H1 (cell line): ENCODE data around the gene NOS1AP. TPM values are rescaled to one million over a fixed set of nuclear protein-coding genes. Genes with fewer than 3 reads are reported as not detected.

Experiments used
- CTCF ChIA-PET: fragments of 300-600 bp; sonication (Branson Sonifier 250); formaldehyde crosslinking; loops from one replicate; lab custom pipeline; 2021; ENCODE audit not compliant: partially characterized antibody; lab: Charles Lee
- POLR2A ChIA-PET: fragments of 300-600 bp; sonication (Branson Sonifier 250); formaldehyde crosslinking; loops from one replicate; lab custom pipeline; 2021; ENCODE audit warnings: inconsistent platforms; ENCODE audit not compliant: partially characterized antibody; lab: Charles Lee
- DNase-seq, 2 experiments: peaks; one replicate each; pipeline versions ENCODE4 v3.0.0 to v3.0.0-alpha.2; 2010 to 2022; ENCODE audit warnings: low spot score in 2 of 2, low read depth in 1 of 2, mixed read lengths in 1 of 2
- FAIRE-seq: peaks from 2 replicates; lab custom pipeline; 2011; peaks lifted over from hg19 to GRCh38; lab: Jason Lieb, UNC
- H2AFZ ChIP-seq: 2 replicates; pipeline ENCODE4 v1.8.1; 2012; ENCODE audit warnings: low read length, inconsistent platforms
- H2AK5ac ChIP-seq: 2 replicates; pipeline ENCODE4 v1.6.1; 2013; ENCODE audit warnings: low read depth, low read length
- H2BK120ac ChIP-seq: replicated peaks from 2 replicates; pipeline ENCODE3; 2013; ENCODE audit warnings: low read depth, low read length, inconsistent platforms
- H2BK12ac ChIP-seq: 2 replicates; pipeline ENCODE4 v1.6.1; 2013; ENCODE audit warnings: low read depth, low read length
- H2BK15ac ChIP-seq: 2 replicates; pipeline ENCODE4 v1.6.1; 2013; ENCODE audit warnings: low read length
- H2BK20ac ChIP-seq: 2 replicates; pipeline ENCODE4 v1.6.1; 2013; ENCODE audit warnings: low read length
- H2BK5ac ChIP-seq: 2 replicates; pipeline ENCODE4 v1.6.1; 2013; ENCODE audit warnings: low read depth, low read length
- H3K14ac ChIP-seq: 2 replicates; pipeline ENCODE4 v1.6.1; 2013; ENCODE audit warnings: inconsistent platforms; ENCODE audit not compliant: insufficient read length
- H3K18ac ChIP-seq: 2 replicates; pipeline ENCODE4 v1.6.1; 2013; ENCODE audit warnings: low read length; ENCODE audit errors: extremely low read depth
- H3K23ac ChIP-seq: 2 replicates; pipeline ENCODE4 v1.6.1; 2013; ENCODE audit warnings: inconsistent platforms; ENCODE audit not compliant: insufficient read length
- H3K23me2 ChIP-seq: 2 replicates; pipeline ENCODE4 v1.6.1; 2013; ENCODE audit warnings: low read depth, low read length
- H3K27ac ChIP-seq: 2 replicates; pipeline ENCODE4 v1.6.1; 2011; ENCODE audit warnings: low read depth, low read length, inconsistent platforms
- H3K27me3 ChIP-seq, 4 experiments: replicated peaks in 1 of 4; 1 replicate in 1 of 4; 2 replicates in 3 of 4; pipeline versions ENCODE4 v1.6.1 to v1.8.1; 2011 to 2013; ENCODE audit warnings: low read length in 3 of 4, mild to moderate bottlenecking in 3 of 4, inconsistent platforms in 2 of 4, mixed read lengths in 2 of 4, moderate library complexity in 1 of 4; ENCODE audit not compliant: control insufficient read depth in 3 of 4, insufficient read depth in 3 of 4; ENCODE audit errors: extremely low read depth in 1 of 4
- H3K36me3 ChIP-seq, 4 experiments: 2 replicates each; pipeline versions ENCODE4 v1.6.1 to v1.8.1; 2011 to 2013; ENCODE audit warnings: mild to moderate bottlenecking in 4 of 4, low read length in 3 of 4, moderate library complexity in 2 of 4, control low read depth in 1 of 4, inconsistent platforms in 1 of 4; ENCODE audit not compliant: insufficient read depth in 4 of 4, control insufficient read depth in 2 of 4
- H3K4ac ChIP-seq: replicated peaks from 2 replicates; pipeline ENCODE3; 2013; ENCODE audit warnings: low read length, low read depth, mixed read lengths, inconsistent platforms; ENCODE audit not compliant: insufficient read length
- H3K4me1 ChIP-seq, 4 experiments: replicated peaks in 1 of 4; 1 replicate in 1 of 4; 2 replicates in 3 of 4; pipeline versions ENCODE4 v1.6.1 to v1.8.1; 2011 to 2013; ENCODE audit warnings: low read length in 3 of 4, inconsistent platforms in 2 of 4, mixed read lengths in 1 of 4; ENCODE audit not compliant: insufficient read depth in 4 of 4, control insufficient read depth in 3 of 4
- H3K4me2 ChIP-seq, 2 experiments: 2 replicates each; pipeline versions ENCODE4 v1.6.1 to v1.8.1; 2011 to 2013; ENCODE audit warnings: low read depth in 2 of 2, low read length in 2 of 2, control low read depth in 1 of 2, inconsistent platforms in 1 of 2, mild to moderate bottlenecking in 1 of 2; ENCODE audit not compliant: insufficient read depth in 1 of 2
- H3K4me3 ChIP-seq, 4 experiments: fragments of 200-600, 300-600 bp in 1 of 4; sonication (generic), shearing (Covaris generic), sonication (Bioruptor Twin) in 1 of 4; 2 replicates each; pipeline versions ENCODE4 v1.5.1 to v1.8.1; 2011 to 2016; ENCODE audit warnings: low read length in 4 of 4, low read depth in 3 of 4, control low read depth in 2 of 4, inconsistent platforms in 2 of 4, mild to moderate bottlenecking in 2 of 4, mixed read lengths in 1 of 4, moderate library complexity in 1 of 4; ENCODE audit not compliant: insufficient read depth in 2 of 4; ENCODE audit errors: extremely low read depth in 1 of 4
- H3K56ac ChIP-seq: replicated peaks from 2 replicates; pipeline ENCODE3; 2013; ENCODE audit warnings: low read depth, mild to moderate bottlenecking, mixed read lengths, low read length, inconsistent platforms; ENCODE audit not compliant: insufficient read length
- H3K79me1 ChIP-seq: 2 replicates; pipeline ENCODE4 v1.6.1; 2013; ENCODE audit warnings: low read depth, low read length, control low read depth
- H3K79me2 ChIP-seq, 2 experiments: 2 replicates each; pipeline versions ENCODE4 v1.6.1 to v1.8.1; 2012 to 2013; ENCODE audit warnings: low read length in 2 of 2, mild to moderate bottlenecking in 2 of 2, inconsistent platforms in 1 of 2; ENCODE audit not compliant: insufficient read depth in 2 of 2, control insufficient read depth in 1 of 2
- H3K9ac ChIP-seq, 4 experiments: replicated peaks in 1 of 4; 1 replicate in 1 of 4; 2 replicates in 3 of 4; pipeline versions ENCODE4 v1.6.1 to v1.8.1; 2011 to 2013; ENCODE audit warnings: low read depth in 3 of 4, low read length in 3 of 4, control low read depth in 2 of 4, mild to moderate bottlenecking in 2 of 4, moderate library complexity in 2 of 4, inconsistent platforms in 1 of 4; ENCODE audit errors: extremely low read depth in 1 of 4
- H3K9me3 ChIP-seq, 2 experiments: 2 replicates each; pipeline versions ENCODE4 v1.6.1 to v1.8.1; 2012 to 2013; ENCODE audit warnings: mild to moderate bottlenecking in 2 of 2, moderate library complexity in 2 of 2, control low read depth in 1 of 2, inconsistent platforms in 1 of 2, low read depth in 1 of 2, low read length in 1 of 2, mixed read lengths in 1 of 2; ENCODE audit not compliant: insufficient read depth in 2 of 2
- H4K20me1 ChIP-seq, 2 experiments: replicated peaks in 1 of 2; 2 replicates each; pipeline versions ENCODE3 to v1.8.1; 2011 to 2013; ENCODE audit warnings: inconsistent platforms in 2 of 2, low read length in 2 of 2, mild to moderate bottlenecking in 1 of 2; ENCODE audit not compliant: insufficient read depth in 2 of 2, control insufficient read depth in 1 of 2
- H4K5ac ChIP-seq: 2 replicates; pipeline ENCODE4 v1.6.1; 2013; ENCODE audit warnings: low read length, low read depth, mixed read lengths, inconsistent platforms; ENCODE audit not compliant: insufficient read length
- H4K8ac ChIP-seq: 2 replicates; pipeline ENCODE4 v1.8.0; 2013; ENCODE audit warnings: mild to moderate bottlenecking, moderate library complexity, low read length, inconsistent platforms; ENCODE audit not compliant: insufficient read depth; ENCODE audit errors: extremely low read depth
- H4K91ac ChIP-seq: replicated peaks from 2 replicates; pipeline ENCODE3; 2013; ENCODE audit warnings: low read length, mixed read lengths, inconsistent platforms; ENCODE audit not compliant: insufficient read length
- EZH2 ChIP-seq: fragments of 200-600 bp; sonication (generic); IDR thresholded peaks from 2 replicates; pipeline ENCODE4 v1.7.1; 2012; ENCODE audit warnings: low read depth, mild to moderate bottlenecking, moderate library complexity, low read length, inconsistent platforms; ENCODE audit not compliant: severe bottlenecking
- GTF2F1 ChIP-seq: IDR thresholded peaks from 2 replicates; pipeline ENCODE4 v1.6.1; 2012; ENCODE audit warnings: low read depth, low read length, improper control_type of control experiment, borderline replicate concordance
- MAFK ChIP-seq: IDR thresholded peaks from 2 replicates; pipeline ENCODE4 v1.6.1; 2012; ENCODE audit warnings: low read depth, mild to moderate bottlenecking, improper control_type of control experiment, low read length
- MAX ChIP-seq: IDR thresholded peaks from 2 replicates; pipeline ENCODE4 v1.6.1; 2012; ENCODE audit warnings: inconsistent platforms
- WGBS, 2 experiments: shearing (Covaris generic) in 1 of 2; methylation state at CpG; one replicate each; pipeline versions ENCODE4 v1.1.6 to v1.1.7; 2013 to 2015; ENCODE audit warnings: low lambda C conversion rate in 2 of 2, mixed read lengths in 2 of 2, inconsistent platforms in 1 of 2, low coverage in 1 of 2, missing lambda C conversion rate in 1 of 2; ENCODE audit not compliant: insufficient replicate concordance in 2 of 2, insufficient coverage in 1 of 2, insufficient read length in 1 of 2; ENCODE audit errors: extremely low coverage in 1 of 2, missing lambda C conversion rate in 1 of 2; 5-methylcytosine and 5-hydroxymethylcytosine counted together
- polyA plus RNA-seq, 7 experiments: library from polyadenylated mRNA; depleted of rRNA in 3 of 7; stranded (reverse) in 5 of 7; unstranded in 2 of 7; fragments of >200 nt in 5 of 7; fragments of 200-250 nt in 2 of 7; gene quantifications; 1 replicate in 5 of 7; 2 replicates in 1 of 7; 4 replicates in 1 of 7; pipeline versions ENCODE4 v1.2.1 to v1.2.3, GENCODE V29; 2011 to 2013; ENCODE audit warnings: missing spikeins in 2 of 7, mixed read lengths in 2 of 7
- total RNA-seq: library from RNA; stranded (reverse); fragmentation: NEBNext Ultra II Directional; extraction: Animal tissue kit (Norgen Biotek cat#: 25700); gene quantifications from 2 replicates; pipeline ENCODE4 v1.2.1, GENCODE V29; 2021

NOS1AP gene
- total and polyA plus RNA-seq, 2 of the 8 experiments (the other 6 are each of a cell fraction or from before 2014, with no cell fraction given), result 2.4 to 12.1 TPM

GRCh38 chr1:162204129-162204822, 134.8 kb downstream of the NOS1AP start:
- FAIRE-seq, result no peak
- ChIA-PET POLR2A (interaction anchor here (0.9 to 2.0 kb wide), 2 partner anchors 9 to 134 kb away, joined by 3 to 8 read pairs; no protein-coding TSS in a partner anchor), CTCF (interaction anchor here (1.2 to 2.2 kb wide), 6 partner anchors 11 to 148 kb away, joined by 3 to 9 read pairs (median 5); no protein-coding TSS in a partner anchor)

More at GRCh38 chr1:162204129-162204822, 134.8 kb downstream of the NOS1AP start:
- Histone ChIP-seq H2BK20ac (no peak overlapping the region), H3K4me2 (no peak overlapping the region), H2BK15ac (0 out of 2 replicates have a peak overlapping the region, but pooled peaks have one; percentile 2), H3K23ac (no peak overlapping the region), H2BK5ac (no peak overlapping the region), H3K9me3 (no peaks in the 10 kb centered on the region), H3K27me3 (no peaks in the 10 kb centered on the region), H2AFZ (no peak overlapping the region), H3K56ac (no peak overlapping the region), H3K36me3 (no peaks in the 10 kb centered on the region), H3K9ac (no peak overlapping the region), H2BK12ac (no peak overlapping the region), H3K18ac (no peak overlapping the region), H3K27ac (no peak overlapping the region), H3K79me2 (peaks cover 3 to 65% of the 10 kb centered on the region in 2 experiments; a peak in 3 of 4 replicates), H4K91ac (peak overlapping the region; percentile 18), H2BK120ac (no peak overlapping the region), H3K23me2 (no peaks in the 10 kb centered on the region), H3K4me3 (no peak overlapping the region), H3K4me1 (peaks cover 0 to 12% (median under 1%) of the 10 kb centered on the region in 4 experiments; a peak in 4 of 7 replicates), H3K4ac (no peak overlapping the region), H3K79me1 (no peaks in the 10 kb centered on the region; the same call in 1 of the 2 replicates), H4K5ac (no peak overlapping the region), H3K14ac (no peak overlapping the region), H4K20me1 (peaks cover 0 to 2% of the 10 kb centered on the region in 2 experiments), H4K8ac (no peak overlapping the region), H2AK5ac (no peak overlapping the region)
- WGBS, 2 experiments, result 70% methylated on average over 7 of the region's 7 CpGs; no CpG with 5 or more reads in 1 of the 2 experiments
- TF ChIP-seq EZH2 (no peak), GTF2F1 (no peak), MAFK (no peak), MAX (no peak)
- no peak for DNase-seq
